GM12891 (cell line): ENCODE results near the gene CXXC5. TPM values are rescaled to one million over a fixed set of nuclear protein-coding genes. Genes with fewer than 3 reads are reported as not detected.
"Not testable (repeated sequence)": the region's sequence is repeated elsewhere in the genome, so short reads cannot be mapped to it uniquely, and the experiment has no call there.

Experiments used
- DNase-seq: peaks from one replicate; pipeline ENCODE4 v3.0.0; 2011; ENCODE audit warnings: low spot score; ENCODE audit not compliant: insufficient read length
- FAIRE-seq: peaks from 2 replicates; lab custom pipeline; 2011; peaks lifted over from hg19 to GRCh38; lab: Jason Lieb, UNC
- PAX5 ChIP-seq: IDR thresholded peaks from 2 replicates; pipeline ENCODE4 v1.6.1; 2011; ENCODE audit warnings: low read length, moderate library complexity, mild to moderate bottlenecking; ENCODE audit not compliant: insufficient read depth, severe bottlenecking
- POLR2A ChIP-seq: IDR thresholded peaks from 2 replicates; pipeline ENCODE4 v1.6.1; 2011; ENCODE audit warnings: low read depth, low read length, control low read depth
- POLR2AphosphoS5 ChIP-seq: IDR thresholded peaks from 2 replicates; pipeline ENCODE4 v1.6.1; 2011; ENCODE audit warnings: low read depth, low read length, control low read depth
- POU2F2 ChIP-seq: IDR thresholded peaks from 2 replicates; pipeline ENCODE4 v1.6.1; 2011; ENCODE audit warnings: low read depth, mild to moderate bottlenecking, control low read depth, low read length, moderate library complexity
- SPI1 ChIP-seq: IDR thresholded peaks from 2 replicates; pipeline ENCODE4 v1.6.1; 2011; ENCODE audit warnings: low read depth, low read length, control low read depth
- TAF1 ChIP-seq: IDR thresholded peaks from 2 replicates; pipeline ENCODE4 v1.6.1; 2011; ENCODE audit warnings: low read depth, low read length, control low read depth
- polyA plus RNA-seq: library from polyadenylated mRNA; unstranded; fragments of >200 nt; gene quantifications from one replicate; pipeline ENCODE4 v1.2.1, GENCODE V29; 2012; ENCODE audit warnings: low read depth, missing spikeins, inconsistent platforms; ENCODE audit not compliant: missing spikeins

The CXXC5 gene
- 29.4 TPM for polyA plus RNA-seq

GRCh38 chr5:139648205-139649081 is at the start of gene CXXC5:
CXXC5 (plus strand) TSS chr5:139648349; CDS start chr5:139680524, 32,175 bp downstream.
- no peak for TF ChIP-seq POLR2AphosphoS5
- peak; percentile 24 for TF ChIP-seq PAX5
- DNase-seq (peak; percentile 86), FAIRE-seq (peak; percentile 64)

DNA sequence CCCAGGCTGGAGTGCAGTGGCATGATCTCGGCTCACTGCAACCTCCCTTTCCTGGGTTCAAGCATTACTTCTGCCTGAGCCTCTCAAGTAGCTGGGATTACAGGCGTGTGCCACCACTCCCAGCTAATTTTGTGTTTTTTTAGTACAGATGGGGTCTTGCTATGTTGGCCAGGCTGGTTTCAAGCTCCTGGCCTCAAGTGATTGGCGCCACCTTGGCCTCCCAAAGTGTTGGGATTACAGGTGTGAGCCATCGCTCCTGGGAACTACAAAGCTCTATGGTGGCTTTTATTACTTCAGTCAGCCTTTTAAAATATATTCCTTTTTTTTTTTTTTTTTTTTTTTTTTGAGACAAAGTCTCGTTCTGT is 49.6 kb upstream of the CXXC5 start:
- FAIRE-seq, DNase-seq: not testable (repeated sequence)

GRCh38 chr5:139600336-139600949 is 47.7 kb upstream of the CXXC5 start:
- DNase-seq: no peak
- FAIRE-seq: peak; percentile 38
- TF ChIP-seq POLR2A: no peak
- no peak for TF ChIP-seq TAF1
- no peak for TF ChIP-seq SPI1
- TF ChIP-seq POU2F2: no peak
- TF ChIP-seq POLR2AphosphoS5: no peak
- TF ChIP-seq PAX5: no peak

GRCh38 chr5:139601429-139601828 is 46.7 kb upstream of the CXXC5 start:
- TF ChIP-seq SPI1 (no peak), POU2F2 (no peak)
- DNase-seq (no peak), FAIRE-seq (no peak)

- FAIRE-seq, DNase-seq: not testable (repeated sequence)
Observed at GRCh38 chr5:139601948-139602347, 46.2 kb upstream of the CXXC5 start.

GRCh38 chr5:139605887-139606286 is 42.3 kb upstream of the CXXC5 start:
- TF ChIP-seq SPI1 (no peak), TAF1 (no peak), POLR2A (no peak), POU2F2 (no peak), PAX5 (no peak), POLR2AphosphoS5 (no peak)
- FAIRE-seq (no peak), DNase-seq (no peak)

GRCh38 chr5:139611703-139612584 is 36.2 kb upstream of the CXXC5 start:
- no peak for DNase-seq
- peak; percentile 56 for FAIRE-seq
- no peak for TF ChIP-seq POLR2AphosphoS5
- TF ChIP-seq SPI1: no peak
- TF ChIP-seq POU2F2: no peak

DNA sequence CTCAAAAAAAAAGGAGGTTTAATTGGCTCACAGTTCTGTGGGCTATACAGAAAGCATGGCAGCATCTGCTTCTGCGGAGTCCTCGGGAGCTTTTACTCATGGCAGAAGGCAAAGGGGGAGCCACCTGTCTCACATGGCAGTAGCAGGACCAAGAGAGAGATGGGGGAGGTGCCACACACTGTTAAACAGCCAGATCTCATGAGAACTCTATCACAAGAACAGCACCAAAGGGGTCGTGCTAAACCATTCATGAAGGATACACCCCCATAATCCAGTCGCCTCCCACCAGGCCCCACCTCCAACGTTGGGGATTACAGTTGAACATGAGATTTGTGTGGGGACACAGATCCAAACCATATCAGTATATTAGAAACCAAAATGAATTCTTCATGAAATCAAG is 28.3 kb upstream of the CXXC5 start:
- TF ChIP-seq POU2F2 (no peak), POLR2A (no peak), TAF1 (no peak), POLR2AphosphoS5 (no peak), SPI1 (no peak), PAX5 (no peak)
- FAIRE-seq (no peak), DNase-seq (no peak)

- not testable (repeated sequence) for DNase-seq, FAIRE-seq
Observed at GRCh38 chr5:139625398-139625797, 22.8 kb upstream of the CXXC5 start.

GRCh38 chr5:139630855-139631254 is 17.3 kb upstream of the CXXC5 start:
- TF ChIP-seq PAX5 (no peak), POLR2A (no peak), POU2F2 (no peak), TAF1 (no peak), POLR2AphosphoS5 (no peak), SPI1 (no peak)
- no peak for DNase-seq
- FAIRE-seq: no peak
